ENCODE measurements around the gene KIFC3. TPM values are rescaled to one million over a fixed set of nuclear protein-coding genes. Genes with fewer than 3 reads are reported as not detected.

KIFC3 gene
- total and polyA plus RNA-seq, 8 donors, result 41.4 to 96.8 (median 60.0) TPM

- Histone ChIP-seq H3K27me3 (no peaks in the 10 kb centered on the region), H3K4me3 (no peak overlapping the region), H3K27ac (no peak overlapping the region), H3K36me3 (no peaks in the 10 kb centered on the region), H3K9me3 (no peaks in the 10 kb centered on the region), H3K4me1 (peaks cover 0 to 14% of the 10 kb centered on the region in 2 donors)
- no peak for ATAC-seq
- TF ChIP-seq, protein P1, sequence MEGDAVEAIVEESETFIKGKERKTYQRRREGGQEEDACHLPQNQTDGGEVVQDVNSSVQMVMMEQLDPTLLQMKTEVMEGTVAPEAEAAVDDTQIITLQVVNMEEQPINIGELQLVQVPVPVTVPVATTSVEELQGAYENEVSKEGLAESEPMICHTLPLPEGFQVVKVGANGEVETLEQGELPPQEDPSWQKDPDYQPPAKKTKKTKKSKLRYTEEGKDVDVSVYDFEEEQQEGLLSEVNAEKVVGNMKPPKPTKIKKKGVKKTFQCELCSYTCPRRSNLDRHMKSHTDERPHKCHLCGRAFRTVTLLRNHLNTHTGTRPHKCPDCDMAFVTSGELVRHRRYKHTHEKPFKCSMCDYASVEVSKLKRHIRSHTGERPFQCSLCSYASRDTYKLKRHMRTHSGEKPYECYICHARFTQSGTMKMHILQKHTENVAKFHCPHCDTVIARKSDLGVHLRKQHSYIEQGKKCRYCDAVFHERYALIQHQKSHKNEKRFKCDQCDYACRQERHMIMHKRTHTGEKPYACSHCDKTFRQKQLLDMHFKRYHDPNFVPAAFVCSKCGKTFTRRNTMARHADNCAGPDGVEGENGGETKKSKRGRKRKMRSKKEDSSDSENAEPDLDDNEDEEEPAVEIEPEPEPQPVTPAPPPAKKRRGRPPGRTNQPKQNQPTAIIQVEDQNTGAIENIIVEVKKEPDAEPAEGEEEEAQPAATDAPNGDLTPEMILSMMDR (IDR thresholded peaks at IDR 0.05), result no peak
- intact Hi-C loops (cut with DNase I), result no loop called here
- DNase-seq, result no peak
Measured at GRCh38 chr16:57821149-57821971, 19.1 kb upstream of the KIFC3 start.

DNA sequence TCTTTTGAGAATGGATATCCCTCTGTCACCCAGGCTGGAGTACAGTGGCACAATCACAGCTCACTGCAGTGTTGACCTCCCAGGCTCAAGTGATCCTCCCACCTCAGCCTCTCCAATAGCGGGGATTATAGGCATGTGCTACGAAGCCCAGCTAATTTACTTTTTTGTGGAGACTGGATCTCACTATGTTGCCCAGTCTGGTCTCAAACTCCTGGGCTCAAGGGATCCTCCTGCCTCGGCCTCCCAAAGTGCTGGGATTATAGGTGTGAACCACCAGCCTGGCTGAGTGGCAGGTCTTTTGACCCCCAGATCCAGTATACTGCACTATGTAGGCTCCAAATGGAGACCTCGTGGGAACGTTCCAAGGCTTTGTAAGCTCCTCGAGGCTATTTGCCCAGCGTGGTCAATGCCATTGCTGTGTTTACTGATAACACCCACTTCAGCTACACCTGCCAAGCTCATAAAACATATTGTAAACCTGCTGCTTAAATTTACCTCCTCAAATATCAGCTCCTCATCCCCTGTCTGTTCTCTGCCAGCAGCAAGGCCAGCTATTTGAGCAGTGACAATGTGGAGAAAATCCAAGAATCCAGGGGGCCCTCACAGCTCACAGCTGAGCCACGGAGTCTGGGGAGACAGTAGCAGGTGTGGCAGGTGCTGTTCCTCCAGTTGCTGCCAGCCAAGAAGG is 16.2 kb upstream of the KIFC3 start:
- H3K36me3 ChIP-seq, result no peaks in the 10 kb centered on the region
- no peak for ATAC-seq
- TF ChIP-seq, protein P1 (IDR thresholded peaks at IDR 0.05), result no peak
- no peak overlapping the region for H3K4me3 ChIP-seq
- no peak overlapping the region for H3K27ac ChIP-seq
- DNase-seq, result no peak
- no peaks in the 10 kb centered on the region for H3K27me3 ChIP-seq
- no peaks in the 10 kb centered on the region for H3K9me3 ChIP-seq
- peaks cover 5 to 33% of the 10 kb centered on the region in 2 donors for H3K4me1 ChIP-seq
- intact Hi-C loops (cut with DNase I), result no loop called here

- H3K36me3 ChIP-seq, result no peaks in the 10 kb centered on the region
- H3K27ac ChIP-seq, result no peak overlapping the region
- DNase-seq (no peak), ATAC-seq (no peak)
- no peak overlapping the region for H3K4me3 ChIP-seq
- H3K27me3 ChIP-seq, result no peaks in the 10 kb centered on the region
- TF ChIP-seq, protein P1 (IDR thresholded peaks at IDR 0.05), result no peak
- H3K9me3 ChIP-seq, result no peaks in the 10 kb centered on the region
- intact Hi-C loops (cut with DNase I), result no loop called here
- H3K4me1 ChIP-seq, result peaks cover 5 to 33% of the 10 kb centered on the region in 2 donors
Measured at GRCh38 chr16:57817680-57818079, 15.4 kb upstream of the KIFC3 start.

DNA sequence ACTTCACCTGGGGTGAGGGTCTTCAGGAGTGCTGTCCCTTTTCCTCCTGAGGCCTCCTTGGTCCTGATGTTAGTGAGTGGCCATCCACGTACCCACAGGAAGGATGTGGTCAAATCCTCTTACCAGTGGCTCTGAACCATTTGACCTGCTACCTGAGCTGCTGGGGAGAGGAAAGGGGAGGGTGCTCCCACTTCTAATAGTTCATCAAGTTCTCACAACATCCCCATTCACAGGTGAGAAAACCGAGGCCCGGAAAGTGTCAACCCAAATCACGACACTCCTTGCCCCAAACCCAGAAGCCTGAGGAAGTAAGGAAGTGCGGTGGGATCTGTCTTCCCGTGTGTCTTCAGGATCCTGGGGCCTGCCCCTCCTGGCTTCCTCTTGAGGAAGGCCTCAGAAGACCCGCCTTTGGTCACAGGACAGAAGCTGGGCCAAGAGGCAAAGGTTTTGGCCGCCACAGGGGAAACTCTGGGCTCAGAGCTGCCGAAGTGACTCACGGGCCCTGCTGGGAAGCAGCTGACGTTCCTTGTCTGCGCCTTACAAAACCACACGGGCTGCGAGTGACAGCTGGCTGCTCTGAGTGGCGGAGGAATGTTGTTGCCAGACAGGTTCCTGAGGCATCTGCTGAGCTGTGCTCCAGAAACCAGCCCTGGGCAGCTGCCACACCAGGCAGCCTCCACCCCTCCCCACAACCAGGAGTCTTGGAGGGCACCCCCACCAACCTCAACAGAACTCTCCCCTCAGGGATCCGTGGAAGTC is 13.9 kb upstream of the KIFC3 start:
- intact Hi-C loops (cut with DNase I), result no loop called here
- H3K4me1 ChIP-seq, result peaks cover 5 to 36% of the 10 kb centered on the region in 2 donors
- peak overlapping the region; percentile 80 to 83 for H3K27ac ChIP-seq
- TF ChIP-seq, protein P1 (IDR thresholded peaks at IDR 0.05), result no peak
- no peaks in the 10 kb centered on the region for H3K36me3 ChIP-seq
- no peaks in the 10 kb centered on the region for H3K27me3 ChIP-seq
- H3K9me3 ChIP-seq, result no peaks in the 10 kb centered on the region
- ATAC-seq (peak; percentile 96), DNase-seq (peak; percentile 64 to 95 (median 92))
- no peak overlapping the region for H3K4me3 ChIP-seq

Measured in left lung (tissue), 10 donors.